Neural progenitor cell (in vitro differentiated cells): ENCODE measurements around the gene TM9SF2. TPM values are rescaled to one million over a fixed set of nuclear protein-coding genes. Genes with fewer than 3 reads are reported as not detected.

Source experiments
- DNase-seq: peaks from one replicate; pipeline ENCODE4 v3.0.0-alpha.2; 2016; ENCODE audit warnings: low spot score
- H2AFZ ChIP-seq: fragments of 200-600 bp; sonication (generic); replicated peaks from 2 replicates; pipeline ENCODE4 v1.6.1; 2016; ENCODE audit warnings: antibody characterized with exemption
- H3F3A ChIP-seq: fragments of 200-600 bp; sonication (generic); 2 replicates; pipeline ENCODE4 v1.6.1; 2016; ENCODE audit warnings: antibody characterized with exemption, low read depth
- H3K27ac ChIP-seq: fragments of 200-600 bp; sonication (generic); 2 replicates; pipeline ENCODE4 v1.5.1; 2016; ENCODE audit warnings: mild to moderate bottlenecking
- H3K27me3 ChIP-seq: fragments of 200-600 bp; sonication (generic); 2 replicates; pipeline ENCODE4 v1.6.1; 2016; ENCODE audit warnings: mild to moderate bottlenecking, moderate library complexity
- H3K36me3 ChIP-seq: fragments of 200-600 bp; sonication (generic); 2 replicates; pipeline ENCODE4 v1.5.1; 2016
- H3K4me1 ChIP-seq: fragments of 200-600 bp; sonication (generic); 2 replicates; pipeline ENCODE4 v1.6.1; 2016; ENCODE audit warnings: mixed run types
- H3K4me2 ChIP-seq: fragments of 200-600 bp; sonication (generic); 2 replicates; pipeline ENCODE4 v1.6.1; 2016
- H3K4me3 ChIP-seq: fragments of 200-600 bp; sonication (generic); 2 replicates; pipeline ENCODE4 v1.5.1; 2016
- H3K79me2 ChIP-seq: fragments of 200-600 bp; sonication (generic); 2 replicates; pipeline ENCODE4 v1.6.1; 2016; ENCODE audit warnings: low read depth
- H3K9ac ChIP-seq: fragments of 200-600 bp; sonication (generic); 2 replicates; pipeline ENCODE4 v1.6.1; 2016
- H3K9me3 ChIP-seq: fragments of 200-600 bp; sonication (generic); 2 replicates; pipeline ENCODE4 v1.5.1; 2016; ENCODE audit warnings: low read depth
- H4K20me1 ChIP-seq: fragments of 200-600 bp; sonication (generic); 2 replicates; pipeline ENCODE4 v1.6.1; 2016; ENCODE audit warnings: low read depth
- H3K27ac Mint-ChIP-seq: 3 replicates; pipeline ENCODE4 v1.8.0; 2021; ENCODE audit warnings: mixed read lengths
- H3K27me3 Mint-ChIP-seq: 2 replicates; pipeline ENCODE4 v1.8.0; 2022; ENCODE audit warnings: low read depth, mild to moderate bottlenecking, inconsistent platforms, moderate library complexity, mixed read lengths; ENCODE audit not compliant: insufficient read depth
- H3K36me3 Mint-ChIP-seq: 3 replicates; pipeline ENCODE4 v1.8.0; 2021; ENCODE audit warnings: mixed read lengths
- H3K4me1 Mint-ChIP-seq: 3 replicates; pipeline ENCODE4 v1.8.0; 2021; ENCODE audit warnings: mixed read lengths
- H3K4me3 Mint-ChIP-seq: 3 replicates; pipeline ENCODE4 v1.8.0; 2021; ENCODE audit warnings: mild to moderate bottlenecking, moderate library complexity, mixed read lengths
- H3K9me3 Mint-ChIP-seq: 3 replicates; pipeline ENCODE4 v1.8.0; 2020; ENCODE audit warnings: mixed read lengths
- CTCF ChIP-seq: fragments of 200-600 bp; sonication (generic); IDR thresholded peaks from 2 replicates; pipeline ENCODE4 v1.5.1; 2017; ENCODE audit warnings: antibody characterized with exemption, mild to moderate bottlenecking
- EZH2 ChIP-seq: fragments of 200-600 bp; sonication (generic); IDR thresholded peaks from 2 replicates; pipeline ENCODE4 v1.6.1; 2017; ENCODE audit warnings: antibody characterized with exemption, mild to moderate bottlenecking, moderate library complexity
- EZH2phosphoT487 ChIP-seq: fragments of 200-600 bp; sonication (generic); IDR thresholded peaks from 2 replicates; pipeline ENCODE4 v1.6.1; 2017; ENCODE audit warnings: antibody characterized with exemption
- total RNA-seq: library from RNA; depleted of rRNA; stranded (reverse); fragments of >200 nt; gene quantifications from 2 replicates; pipeline ENCODE4 v1.2.3, GENCODE V29; 2015; ENCODE audit warnings: low replicate concordance

The TM9SF2 gene
- total RNA-seq, 1 donor from 2014 or later, result 128 TPM

GRCh38 chr13:99507054-99507453 lies 5.8 kb downstream of the TM9SF2 start:
- H3K4me2 ChIP-seq, result no peak overlapping the region
- Mint-ChIP-seq H3K4me1 (peaks cover 14% of the 10 kb centered on the region), H3K27me3 (peaks cover 3% of the 10 kb centered on the region), H3K36me3 (peaks cover 30% of the 10 kb centered on the region), H3K4me3 (no peak overlapping the region), H3K27ac (no peak overlapping the region), H3K9me3 (peaks cover 24% of the 10 kb centered on the region)
- H3F3A ChIP-seq, result no peaks in the 10 kb centered on the region
- DNase-seq, result no peak
- H3K9ac ChIP-seq, result no peak overlapping the region
- H3K27me3 ChIP-seq, result no peaks in the 10 kb centered on the region
- H2AFZ ChIP-seq, result no peak overlapping the region
- H3K27ac ChIP-seq, result no peak overlapping the region
- peaks cover 8% of the 10 kb centered on the region for H4K20me1 ChIP-seq
- peaks cover 100% of the 10 kb centered on the region for H3K79me2 ChIP-seq
- no peak overlapping the region for H3K4me3 ChIP-seq
- TF ChIP-seq CTCF (no peak), EZH2 (no peak), EZH2phosphoT487 (no peak)
- H3K36me3 ChIP-seq, result no peaks in the 10 kb centered on the region
- peaks cover 8% of the 10 kb centered on the region for H3K4me1 ChIP-seq
- peaks cover 6% of the 10 kb centered on the region for H3K9me3 ChIP-seq

GRCh38 chr13:99507551-99507950 lies 6.3 kb downstream of the TM9SF2 start:
- Histone ChIP-seq H3K4me3 (no peak overlapping the region), H3K27me3 (no peaks in the 10 kb centered on the region), H4K20me1 (peaks cover 13% of the 10 kb centered on the region), H3K4me2 (no peak overlapping the region), H3K27ac (no peak overlapping the region), H3K36me3 (no peaks in the 10 kb centered on the region), H3F3A (no peaks in the 10 kb centered on the region), H2AFZ (no peak overlapping the region), H3K9ac (no peak overlapping the region), H3K79me2 (peaks cover 100% of the 10 kb centered on the region), H3K4me1 (peaks cover 4% of the 10 kb centered on the region), H3K9me3 (peaks cover 6% of the 10 kb centered on the region)
- TF ChIP-seq EZH2 (no peak), CTCF (no peak), EZH2phosphoT487 (no peak)
- peaks cover 24% of the 10 kb centered on the region for H3K9me3 Mint-ChIP-seq
- H3K36me3 Mint-ChIP-seq, result peaks cover 30% of the 10 kb centered on the region
- H3K27ac Mint-ChIP-seq, result no peak overlapping the region
- peaks cover 9% of the 10 kb centered on the region for H3K4me1 Mint-ChIP-seq
- peaks cover 3% of the 10 kb centered on the region for H3K27me3 Mint-ChIP-seq
- no peak for DNase-seq
- no peak overlapping the region for H3K4me3 Mint-ChIP-seq

GRCh38 chr13:99507986-99508385 lies 6.7 kb downstream of the TM9SF2 start:
- no peaks in the 10 kb centered on the region for H3K36me3 ChIP-seq
- Mint-ChIP-seq H3K4me1 (peaks cover 6% of the 10 kb centered on the region), H3K4me3 (no peak overlapping the region), H3K9me3 (peaks cover 24% of the 10 kb centered on the region), H3K36me3 (peaks cover 30% of the 10 kb centered on the region), H3K27ac (no peak overlapping the region), H3K27me3 (peaks cover 3% of the 10 kb centered on the region)
- peaks cover 18% of the 10 kb centered on the region for H4K20me1 ChIP-seq
- no peak overlapping the region for H3K27ac ChIP-seq
- H3K9me3 ChIP-seq, result peaks cover 6% of the 10 kb centered on the region
- no peak overlapping the region for H3K4me3 ChIP-seq
- H3K9ac ChIP-seq, result no peak overlapping the region
- no peak overlapping the region for H3K4me2 ChIP-seq
- no peaks in the 10 kb centered on the region for H3F3A ChIP-seq
- H3K79me2 ChIP-seq, result peaks cover 100% of the 10 kb centered on the region
- no peaks in the 10 kb centered on the region for H3K27me3 ChIP-seq
- TF ChIP-seq EZH2, result no peak
- no peak for TF ChIP-seq CTCF
- no peak for TF ChIP-seq EZH2phosphoT487
- no peak overlapping the region for H2AFZ ChIP-seq
- DNase-seq, result no peak
- H3K4me1 ChIP-seq, result no peaks in the 10 kb centered on the region
